ENCODE measurements around the gene ANKRD12.

DNA sequence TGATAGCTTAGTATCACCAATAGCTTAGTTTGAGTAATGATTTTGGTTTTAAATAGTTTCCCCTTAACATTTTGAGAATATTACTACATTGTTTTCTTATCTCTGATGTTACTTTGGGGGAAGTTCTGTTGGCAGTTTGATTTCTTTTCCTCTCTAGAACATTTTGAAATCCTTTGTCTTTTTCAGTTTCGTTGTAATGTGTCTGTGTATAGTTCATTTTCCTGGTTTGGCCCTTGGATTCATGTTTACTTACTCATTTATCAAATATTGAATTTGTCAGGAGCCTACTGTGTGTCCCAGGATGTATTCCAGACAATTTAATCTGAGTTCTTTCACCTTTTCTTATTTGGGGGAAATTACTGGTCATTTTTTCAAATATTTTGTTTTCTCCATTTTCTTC lies 16.7 kb downstream of the ANKRD12 start:
- TF ChIP-seq, protein P1, sequence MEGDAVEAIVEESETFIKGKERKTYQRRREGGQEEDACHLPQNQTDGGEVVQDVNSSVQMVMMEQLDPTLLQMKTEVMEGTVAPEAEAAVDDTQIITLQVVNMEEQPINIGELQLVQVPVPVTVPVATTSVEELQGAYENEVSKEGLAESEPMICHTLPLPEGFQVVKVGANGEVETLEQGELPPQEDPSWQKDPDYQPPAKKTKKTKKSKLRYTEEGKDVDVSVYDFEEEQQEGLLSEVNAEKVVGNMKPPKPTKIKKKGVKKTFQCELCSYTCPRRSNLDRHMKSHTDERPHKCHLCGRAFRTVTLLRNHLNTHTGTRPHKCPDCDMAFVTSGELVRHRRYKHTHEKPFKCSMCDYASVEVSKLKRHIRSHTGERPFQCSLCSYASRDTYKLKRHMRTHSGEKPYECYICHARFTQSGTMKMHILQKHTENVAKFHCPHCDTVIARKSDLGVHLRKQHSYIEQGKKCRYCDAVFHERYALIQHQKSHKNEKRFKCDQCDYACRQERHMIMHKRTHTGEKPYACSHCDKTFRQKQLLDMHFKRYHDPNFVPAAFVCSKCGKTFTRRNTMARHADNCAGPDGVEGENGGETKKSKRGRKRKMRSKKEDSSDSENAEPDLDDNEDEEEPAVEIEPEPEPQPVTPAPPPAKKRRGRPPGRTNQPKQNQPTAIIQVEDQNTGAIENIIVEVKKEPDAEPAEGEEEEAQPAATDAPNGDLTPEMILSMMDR (optimal IDR thresholded peaks at IDR 0.05 in 1 of 3, IDR thresholded peaks at IDR 0.05 in 1 of 3, conservative IDR thresholded peaks at IDR 0.05 in 1 of 3; ENCODE audit: extremely low read depth in 1 of 3, insufficient read depth in 2 of 3, low read length in 3 of 3) = no peak
- TF ChIP-seq EZH2 (IDR thresholded peaks at IDR 0.05; ENCODE audit: low read length) = no peak
